Mesodermal cell (in vitro differentiated cells): Measurements from ENCODE around the gene AKT2.

Source experiments
- H3K27ac ChIP-seq: 2 replicates; pipeline ENCODE4 v1.7.0; 2013; ENCODE audit warnings: mild to moderate bottlenecking, low read depth, low read length, moderate library complexity; ENCODE audit not compliant: severe bottlenecking
- H3K36me3 ChIP-seq: 2 replicates; pipeline ENCODE4 v1.7.1; 2013; ENCODE audit warnings: mild to moderate bottlenecking, low read length, moderate library complexity; ENCODE audit not compliant: control insufficient read depth, insufficient read depth
- H3K4me1 ChIP-seq: one replicate; pipeline ENCODE4 v1.7.1; 2013; ENCODE audit warnings: mild to moderate bottlenecking, low read length; ENCODE audit not compliant: insufficient read depth, control insufficient read depth, poor library complexity, severe bottlenecking
- H3K4me3 ChIP-seq: 2 replicates; pipeline ENCODE4 v1.7.0; 2013; ENCODE audit warnings: low read length, control low read depth, mild to moderate bottlenecking; ENCODE audit not compliant: insufficient read depth, poor library complexity, severe bottlenecking; ENCODE audit errors: extremely low read depth
- H3K9me3 ChIP-seq: 2 replicates; pipeline ENCODE4 v1.7.1; 2013; ENCODE audit warnings: mild to moderate bottlenecking, low read length, moderate library complexity; ENCODE audit not compliant: control insufficient read depth
- WGBS, 2 experiments: methylation state at CpG; one replicate each; pipeline ENCODE4 v1.1.5; 2013; ENCODE audit warnings: missing lambda C conversion rate in 2 of 2; ENCODE audit not compliant: insufficient coverage in 2 of 2; 5-methylcytosine and 5-hydroxymethylcytosine counted together

Gene AKT2

DNA sequence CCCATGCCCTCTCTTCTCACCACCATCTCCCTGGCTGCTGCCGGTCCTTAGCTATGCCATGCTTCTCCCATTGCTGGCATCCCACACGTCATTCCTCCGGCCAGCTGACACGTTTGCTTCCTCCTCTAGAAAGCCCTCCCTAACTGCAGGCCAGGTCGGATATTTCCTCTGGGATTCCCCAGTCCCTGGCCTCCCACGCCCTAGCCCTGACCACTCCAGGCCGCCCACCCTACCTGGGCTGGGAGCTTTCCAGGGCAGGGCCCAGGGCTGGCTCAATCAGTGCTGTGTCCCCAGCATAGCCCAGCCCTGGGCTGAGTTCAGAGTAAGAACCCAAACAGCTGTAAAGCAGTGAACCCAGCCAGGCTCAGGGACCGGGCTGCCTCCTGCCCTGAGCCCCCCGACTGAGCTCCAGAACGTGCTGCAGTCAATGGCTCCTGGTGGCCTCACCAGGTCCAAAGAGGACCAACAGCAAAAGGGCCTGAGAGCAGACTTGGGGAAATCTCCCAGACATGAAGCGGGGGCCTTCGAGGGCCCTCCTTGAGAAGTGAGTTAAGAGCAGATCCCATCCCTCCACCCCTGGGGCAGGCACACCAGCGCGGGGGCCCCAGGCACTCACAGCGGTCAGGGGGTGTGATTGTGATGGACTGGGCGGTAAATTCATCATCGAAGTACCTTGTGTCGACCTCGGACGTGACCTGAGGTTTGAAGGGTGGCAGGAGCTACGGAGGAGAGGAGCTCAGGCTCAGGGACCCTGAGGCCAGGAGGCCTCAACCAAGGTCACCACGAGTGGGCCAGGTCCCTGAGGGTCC lies 50.5 kb downstream of the AKT2 start:
- Histone ChIP-seq H3K27ac (no peak overlapping the region), H3K4me1 (peaks cover 32% of the 10 kb centered on the region), H3K4me3 (no peak overlapping the region), H3K36me3 (peaks cover 54% of the 10 kb centered on the region), H3K9me3 (no peaks in the 10 kb centered on the region)
- WGBS, 2 experiments, result 91 to 97% methylated on average over 19 to 20 of the region's 22 CpGs

DNA sequence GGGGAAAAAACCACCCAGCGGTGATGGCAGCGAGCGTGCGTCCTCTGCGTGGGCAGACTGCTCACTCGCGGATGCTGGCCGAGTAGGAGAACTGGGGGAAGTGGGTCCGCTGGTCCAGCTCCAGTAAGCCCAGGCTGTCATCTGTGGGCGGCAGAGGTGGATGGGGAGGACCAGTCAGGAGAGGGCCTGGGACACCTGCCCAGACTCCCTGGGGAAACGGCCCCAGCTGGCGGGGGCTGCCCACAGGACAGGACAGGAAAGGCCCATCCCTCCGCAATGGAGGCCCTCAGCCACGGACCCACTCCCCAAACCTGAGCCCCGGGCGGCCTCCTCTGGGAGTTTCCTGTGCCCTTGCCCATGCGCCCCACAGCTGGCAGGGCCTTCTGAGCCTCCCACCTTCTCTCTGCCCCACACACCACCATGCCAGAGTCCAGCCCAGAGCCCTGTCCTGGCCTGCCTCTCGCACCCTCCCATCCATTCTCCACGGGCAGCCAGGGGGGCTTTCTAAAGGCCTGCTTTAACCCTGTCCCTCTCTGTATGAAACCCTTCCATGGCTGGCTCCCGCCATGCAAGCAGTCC lies 51.2 kb downstream of the AKT2 start:
- Histone ChIP-seq H3K4me1 (peaks cover 38% of the 10 kb centered on the region), H3K27ac (no peak overlapping the region), H3K4me3 (no peak overlapping the region), H3K36me3 (peaks cover 47% of the 10 kb centered on the region), H3K9me3 (no peaks in the 10 kb centered on the region)
- WGBS, 2 experiments, result 95 to 96% methylated on average over 15 to 20 of the region's 20 CpGs

DNA sequence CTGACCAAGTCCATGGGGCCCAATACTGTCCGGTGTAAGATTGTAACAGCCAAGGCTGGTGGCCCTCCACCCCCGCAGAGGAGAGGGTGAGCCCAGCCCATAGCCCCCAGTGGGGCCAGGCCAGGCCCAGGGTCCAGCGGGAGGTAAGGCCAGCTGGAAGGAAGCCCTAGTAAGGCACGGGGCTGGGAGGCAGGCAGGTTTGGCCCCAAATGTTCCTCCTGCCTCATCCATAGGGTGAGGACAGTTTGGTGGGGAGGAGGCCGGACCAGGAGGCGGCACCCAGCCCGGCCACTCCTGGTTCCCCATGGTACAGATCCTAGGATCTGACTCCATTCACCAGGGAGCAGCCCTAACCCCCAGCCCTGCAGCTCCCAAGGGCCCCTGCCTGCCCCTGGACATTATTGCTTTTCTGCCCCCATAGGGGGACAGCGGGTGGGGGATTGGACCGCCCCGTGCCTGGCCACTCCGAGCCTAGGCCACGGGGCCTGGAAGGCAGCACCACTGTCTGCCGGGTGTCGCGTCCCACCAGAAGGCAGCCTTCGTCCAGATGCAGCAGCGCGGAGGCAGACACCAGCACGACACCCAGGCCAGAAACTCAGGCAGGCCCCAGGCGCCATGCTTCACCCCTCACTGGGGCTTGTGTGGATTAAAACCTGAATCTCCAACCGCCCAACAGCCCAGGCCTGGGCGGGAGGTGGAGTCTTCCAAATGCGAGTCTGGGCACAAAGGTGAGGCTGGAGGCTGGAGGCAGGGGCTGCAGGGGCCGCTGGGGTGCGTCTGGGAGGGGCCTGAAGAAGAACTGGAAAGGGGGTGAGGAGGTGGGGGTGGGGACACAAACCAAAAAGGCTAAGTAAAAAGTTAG lies 52.0 kb downstream of the AKT2 start:
- H3K4me3 ChIP-seq, result no peak overlapping the region
- no peak overlapping the region for H3K27ac ChIP-seq
- peaks cover 43% of the 10 kb centered on the region for H3K36me3 ChIP-seq
- H3K9me3 ChIP-seq, result no peaks in the 10 kb centered on the region
- 93% methylated on average over 16 to 21 of the region's 25 CpGs for WGBS, 2 experiments
- peaks cover 38% of the 10 kb centered on the region for H3K4me1 ChIP-seq

DNA sequence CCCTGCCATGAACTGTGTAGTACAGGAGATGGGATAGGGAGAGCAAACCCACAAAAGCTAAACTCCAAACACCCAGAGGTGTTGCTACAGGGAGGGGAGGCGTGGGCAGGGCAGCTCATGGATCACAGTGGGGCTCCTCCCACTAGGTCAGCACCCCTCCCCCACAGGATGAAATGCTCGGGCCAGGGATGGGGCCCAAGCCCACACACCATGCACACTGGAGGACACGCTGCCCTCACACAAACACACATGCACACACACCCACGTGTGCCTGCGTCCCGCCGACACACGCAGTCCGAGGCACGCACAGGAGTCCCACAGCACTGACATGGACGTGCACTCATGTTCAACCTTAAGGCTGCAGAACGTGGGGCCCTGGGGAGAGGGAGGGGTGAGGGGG lies 52.7 kb downstream of the AKT2 start:
- 68 to 94% methylated on average over 5 to 8 of the region's 12 CpGs for WGBS, 2 experiments
- H3K9me3 ChIP-seq, result no peaks in the 10 kb centered on the region
- H3K4me1 ChIP-seq, result peaks cover 38% of the 10 kb centered on the region
- H3K27ac ChIP-seq, result peak overlapping the region; percentile 78
- no peak overlapping the region for H3K4me3 ChIP-seq
- H3K36me3 ChIP-seq, result peaks cover 37% of the 10 kb centered on the region

DNA sequence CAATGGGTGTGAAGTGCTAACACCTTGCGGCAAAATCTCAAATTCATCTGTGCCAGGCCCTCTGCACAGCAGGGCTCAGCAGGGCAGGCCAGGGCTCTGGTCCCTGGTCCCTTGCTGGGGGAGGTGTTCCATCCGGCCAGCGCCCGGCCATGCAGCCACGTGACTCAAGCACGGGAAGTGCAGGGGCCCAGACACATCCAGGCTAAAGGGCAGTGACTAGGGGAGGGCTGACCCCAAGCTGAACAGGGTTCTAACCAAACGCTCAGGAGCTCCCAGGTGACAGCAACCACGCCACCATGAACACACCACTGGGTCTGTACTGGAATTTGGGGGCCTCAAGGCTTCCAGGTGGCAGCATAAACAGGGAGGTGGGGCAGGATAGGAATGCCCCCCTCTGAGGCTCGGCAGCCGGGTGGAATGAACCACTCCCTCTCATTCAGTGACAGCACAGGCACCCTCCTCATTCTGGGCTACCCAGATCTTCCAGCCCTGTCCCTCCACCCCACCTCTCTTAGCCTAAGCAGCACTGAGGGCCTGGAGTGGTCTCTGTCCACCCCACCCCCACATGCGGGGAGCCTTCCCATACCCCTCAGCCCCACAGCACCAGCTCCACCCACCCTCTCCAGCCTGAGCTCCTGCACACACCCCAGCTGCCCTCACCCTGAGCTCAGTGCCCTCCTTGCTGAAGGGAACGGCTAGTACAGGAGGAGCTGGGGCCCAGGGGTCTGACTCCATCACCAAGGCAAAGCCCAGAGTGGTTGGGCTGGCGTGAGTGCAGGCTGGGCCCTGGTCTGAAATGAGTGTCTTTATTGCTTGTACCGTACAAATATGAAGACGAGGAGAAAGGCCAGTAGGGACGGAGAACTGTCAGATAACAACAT lies 53.4 kb downstream of the AKT2 start:
- H3K9me3 ChIP-seq, result no peaks in the 10 kb centered on the region
- no peak overlapping the region for H3K4me3 ChIP-seq
- H3K4me1 ChIP-seq, result peaks cover 38% of the 10 kb centered on the region
- peak overlapping the region; percentile 78 for H3K27ac ChIP-seq
- H3K36me3 ChIP-seq, result peaks cover 33% of the 10 kb centered on the region
- WGBS, 2 experiments, result 31 to 38% methylated on average over 13 to 14 of the region's 16 CpGs

DNA sequence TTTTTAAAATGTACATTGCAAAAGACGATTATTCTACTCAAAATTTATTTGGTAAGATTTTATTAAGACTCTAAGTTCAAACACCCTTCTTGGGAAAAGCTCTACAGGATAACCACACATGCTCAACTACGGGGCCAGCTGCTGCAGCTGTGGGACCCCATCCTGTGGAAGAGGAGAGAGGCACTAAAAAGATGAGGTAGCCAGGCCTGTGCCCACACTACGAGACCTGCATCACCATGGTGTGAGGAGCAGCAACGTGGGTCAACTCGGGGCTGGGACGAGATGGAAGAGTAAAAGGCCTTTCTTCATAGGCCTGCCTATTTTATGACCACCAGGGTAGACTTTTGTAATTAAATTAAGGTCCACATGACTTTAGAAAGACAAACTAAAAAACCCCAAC lies 54.1 kb downstream of the AKT2 start:
- H3K9me3 ChIP-seq, result no peaks in the 10 kb centered on the region
- peak overlapping the region; percentile 78 for H3K27ac ChIP-seq
- H3K4me1 ChIP-seq, result peaks cover 38% of the 10 kb centered on the region
- peaks cover 25% of the 10 kb centered on the region for H3K36me3 ChIP-seq
- no peak overlapping the region for H3K4me3 ChIP-seq
- WGBS, 2 experiments, result 80% methylated on average over 4 of the region's 6 CpGs; no CpG with 5 or more reads in 1 of the 2 experiments

DNA sequence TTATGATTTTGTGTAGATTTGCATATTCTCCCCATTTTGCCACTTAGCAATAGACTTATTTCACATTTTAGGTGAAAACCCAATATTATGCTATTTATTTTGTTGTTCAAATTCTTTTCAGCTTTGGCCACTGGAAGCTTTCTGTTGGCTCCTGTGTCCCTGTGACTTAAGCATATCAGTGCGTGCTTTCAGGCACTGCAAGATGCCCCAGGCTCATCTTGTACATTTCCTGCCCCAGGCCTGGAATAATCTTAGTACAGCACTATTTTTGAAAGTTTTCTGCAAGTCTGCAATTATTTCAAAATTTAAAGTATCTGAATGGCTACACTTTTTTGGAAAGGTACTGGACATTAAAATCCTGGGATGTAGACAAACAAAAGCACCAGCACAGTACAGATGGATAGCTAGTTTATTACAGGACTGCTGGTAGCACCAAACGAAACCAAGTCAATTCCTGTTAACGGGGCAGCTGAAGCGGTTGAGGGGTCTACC lies 55.2 kb downstream of the AKT2 start:
- no peak overlapping the region for H3K4me3 ChIP-seq
- 92 to 94% methylated on average over 4 of the region's 4 CpGs for WGBS, 2 experiments
- peak overlapping the region; percentile 2 for H3K27ac ChIP-seq
- H3K4me1 ChIP-seq, result peaks cover 38% of the 10 kb centered on the region
- H3K36me3 ChIP-seq, result peaks cover 16% of the 10 kb centered on the region
- no peaks in the 10 kb centered on the region for H3K9me3 ChIP-seq

DNA sequence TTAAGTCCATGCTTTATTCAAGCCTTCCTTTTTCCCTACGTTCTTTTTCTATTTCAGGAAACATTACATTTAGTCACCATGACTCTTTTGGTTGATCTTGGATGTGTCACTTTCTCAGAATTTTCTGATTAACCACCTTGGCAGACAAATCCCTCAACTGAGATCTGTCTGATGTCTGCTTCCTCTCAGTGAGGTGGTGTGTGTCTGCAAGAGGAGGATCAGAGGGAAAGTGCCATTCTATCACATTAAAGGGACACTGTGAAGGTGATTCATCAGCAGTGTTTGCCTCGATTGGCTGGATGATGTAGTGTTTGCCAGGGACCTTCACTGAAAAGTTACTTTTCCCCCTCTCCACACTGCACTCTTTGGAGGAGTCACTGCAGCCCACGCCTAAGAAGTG lies 55.7 kb downstream of the AKT2 start:
- peak overlapping the region; percentile 2 for H3K27ac ChIP-seq
- H3K4me3 ChIP-seq, result no peak overlapping the region
- peaks cover 12% of the 10 kb centered on the region for H3K36me3 ChIP-seq
- 80% methylated on average over 1 of the region's 3 CpGs; no CpG with 5 or more reads in 1 of the 2 experiments for WGBS, 2 experiments
- no peaks in the 10 kb centered on the region for H3K9me3 ChIP-seq
- peaks cover 38% of the 10 kb centered on the region for H3K4me1 ChIP-seq

- no peaks in the 10 kb centered on the region for H3K9me3 ChIP-seq
- H3K4me1 ChIP-seq, result peaks cover 38% of the 10 kb centered on the region
- WGBS, 2 experiments, result 96 to 100% methylated on average over 5 of the region's 5 CpGs
- H3K27ac ChIP-seq, result no peak overlapping the region
- H3K4me3 ChIP-seq, result no peak overlapping the region
- peaks cover 9% of the 10 kb centered on the region for H3K36me3 ChIP-seq
Measured at GRCh38 chr19:40228863-40229262, 56.3 kb downstream of the AKT2 start.

- Histone ChIP-seq H3K4me3 (no peak overlapping the region), H3K4me1 (peaks cover 38% of the 10 kb centered on the region), H3K9me3 (no peaks in the 10 kb centered on the region), H3K27ac (no peak overlapping the region), H3K36me3 (peaks cover 4% of the 10 kb centered on the region)
- 80 to 88% methylated on average over 6 of the region's 10 CpGs for WGBS, 2 experiments
Measured at GRCh38 chr19:40228346-40228745, 56.8 kb downstream of the AKT2 start.
